ENCODE measurements around the gene LRRC45. TPM values are rescaled to one million over a fixed set of nuclear protein-coding genes. Genes with fewer than 3 reads are reported as not detected.

LRRC45 gene
- total and polyA plus RNA-seq, 2 donors (not counting 3 experiments of a cell fraction or from before 2014, with no cell fraction given): 7.6 to 22.9 TPM

- ChIA-PET POLR2A (no interaction called here), CTCF (interaction anchor here (0.8 to 3.8 kb wide), 4 partner anchors 13 to 56 kb away, joined by 3 to 19 read pairs (median 12); partner anchors contain the start of genes DCXR and RAC3)
- no peak overlapping the region for H3K27ac ChIP-seq (ENCODE audit: insufficient read depth, low read depth, low read length)
- no peaks in the 10 kb centered on the region for H3K27me3 ChIP-seq (ENCODE audit: control insufficient read depth in 2 of 2, insufficient read depth in 2 of 2, low read length in 2 of 2)
- no peaks in the 10 kb centered on the region for H3K9me3 ChIP-seq (replicated peaks; ENCODE audit: control insufficient read depth, insufficient read depth, low read length)
- H3K9ac ChIP-seq (replicated peaks; ENCODE audit: extremely low read depth, insufficient read depth, low read length): no peak overlapping the region
- H3K36me3 ChIP-seq (ENCODE audit: control insufficient read depth in 2 of 2, extremely low read depth in 1 of 2, insufficient read depth in 2 of 2, low read length in 2 of 2): peaks cover 7 to 23% of the 10 kb centered on the region in 2 experiments
- no peak for TF ChIP-seq EZH2 (IDR thresholded peaks at IDR 0.05; ENCODE audit: borderline replicate concordance, low read depth, low read length, severe bottlenecking)
- TF ChIP-seq POLR2A (IDR thresholded peaks at IDR 0.05; ENCODE audit: low read depth, low read length): no peak
- TF ChIP-seq MYC (IDR thresholded peaks at IDR 0.05; ENCODE audit: low read depth, low read length): no peak
- no peak for TF ChIP-seq POLR2AphosphoS5 (IDR thresholded peaks at IDR 0.05; ENCODE audit: insufficient read depth, low read depth, low read length)
- intact Hi-C loops (cut with micrococcal nuclease) (no loop called here), dilution Hi-C loops (cut with MboI; ENCODE audit: extremely low pct_ligation_motif_present, low sequenced_read_pairs) (no loop called here)
- H3K4me3 ChIP-seq (replicated peaks in 1 of 3; ENCODE audit: insufficient read depth in 1 of 3, low read depth in 1 of 3, low read length in 3 of 3): peak overlapping the region; percentile 16 to 76 (median 36)
- peaks cover 11% of the 10 kb centered on the region for H3K4me1 ChIP-seq (ENCODE audit: control insufficient read depth, extremely low read depth, insufficient read depth, low read length)
- peak overlapping the region; percentile 30 for H3K4me2 ChIP-seq (ENCODE audit: insufficient read depth, low read length)
- FAIRE-seq (no peak), DNase-seq (ENCODE audit: low read depth, low spot score) (no peak)
- H3K79me2 ChIP-seq (ENCODE audit: control insufficient read depth, insufficient read depth, low read length): peaks cover 11% of the 10 kb centered on the region
- no peaks in the 10 kb centered on the region for H4K20me1 ChIP-seq (replicated peaks; ENCODE audit: control insufficient read depth, extremely low read depth, insufficient read depth, low read length)
- TSS peak; percentile 46 for BruUV-seq (replicated peaks)
- no peaks in the 10 kb centered on the region for H3K9me1 ChIP-seq (replicated peaks; ENCODE audit: control insufficient read depth, extremely low read depth, insufficient read depth, low read length)
- H2AFZ ChIP-seq (ENCODE audit: low read depth, low read length): peak overlapping the region; percentile 19
These were observed 27.9 kb downstream of the LRRC45 start for GRCh38 chr17:82050761-82051641.

GRCh38 chr17:82051776-82052637, 28.9 kb downstream of the LRRC45 start, which contains the start of the genes GPS1 and RFNG:
Gene GPS1 (plus strand): TSS chr17:82051898. CDS start chr17:82051932, 34 bp downstream.
Gene RFNG (minus strand): TSS chr17:82051811. CDS start chr17:82051766, 45 bp downstream.
- Histone ChIP-seq H4K20me1 (replicated peaks; ENCODE audit: control insufficient read depth, extremely low read depth, insufficient read depth, low read length) (no peaks in the 10 kb centered on the region), H3K4me3 (replicated peaks in 1 of 3; ENCODE audit: insufficient read depth in 1 of 3, low read depth in 1 of 3, low read length in 3 of 3) (peak within 1 kb of the TSS; percentile 65 to 89 (median 76)), H2AFZ (ENCODE audit: low read depth, low read length) (peak within 1 kb of the TSS; percentile 54), H3K4me2 (ENCODE audit: insufficient read depth, low read length) (peak within 1 kb of the TSS; percentile 78), H3K9me1 (replicated peaks; ENCODE audit: control insufficient read depth, extremely low read depth, insufficient read depth, low read length) (no peaks in the 10 kb centered on the region), H3K36me3 (ENCODE audit: control insufficient read depth in 2 of 2, extremely low read depth in 1 of 2, insufficient read depth in 2 of 2, low read length in 2 of 2) (peaks cover 12 to 31% of the 10 kb centered on the region in 2 experiments), H3K79me2 (ENCODE audit: control insufficient read depth, insufficient read depth, low read length) (peaks cover 11% of the 10 kb centered on the region), H3K9me3 (replicated peaks; ENCODE audit: control insufficient read depth, insufficient read depth, low read length) (no peaks in the 10 kb centered on the region), H3K9ac (replicated peaks; ENCODE audit: extremely low read depth, insufficient read depth, low read length) (peak within 1 kb of the TSS; percentile 61), H3K27ac (ENCODE audit: insufficient read depth, low read depth, low read length) (no peak within 1 kb of the TSS), H3K4me1 (ENCODE audit: control insufficient read depth, extremely low read depth, insufficient read depth, low read length) (peaks cover 11% of the 10 kb centered on the region), H3K27me3 (ENCODE audit: control insufficient read depth in 2 of 2, insufficient read depth in 2 of 2, low read length in 2 of 2) (no peaks in the 10 kb centered on the region)
- ChIA-PET CTCF (interaction anchor here (1.0 to 3.8 kb wide), 3 partner anchors 14 to 92 kb away, joined by 5 to 19 read pairs (median 18); partner anchors contain the start of genes DCXR and RAC3), POLR2A (no interaction called here)
- DNase-seq (ENCODE audit: low read depth, low spot score) (peak; percentile 33), FAIRE-seq (peak; percentile 63)
- dilution Hi-C loops (cut with MboI; ENCODE audit: extremely low pct_ligation_motif_present, low sequenced_read_pairs): no loop called here
- intact Hi-C loops (cut with micrococcal nuclease): loop anchor here (2.0 kb wide), 1 partner anchor 15 kb away; the partner anchor contains the start of gene DCXR
- TF ChIP-seq FOS (IDR thresholded peaks at IDR 0.05; ENCODE audit: borderline replicate concordance, insufficient read depth, low read length) (no peak), JUN (IDR thresholded peaks at IDR 0.05; ENCODE audit: borderline replicate concordance, insufficient read depth, insufficient read length, low read depth) (no peak), MYC (IDR thresholded peaks at IDR 0.05; ENCODE audit: low read depth, low read length) (no peak), CTCF (IDR thresholded peaks at IDR 0.05; ENCODE audit: extremely low read depth in 1 of 2, insufficient read depth in 1 of 2, low read depth in 1 of 2, low read length in 2 of 2) (no peak), POLR2AphosphoS5 (IDR thresholded peaks at IDR 0.05; ENCODE audit: insufficient read depth, low read depth, low read length) (peak; percentile 44), EZH2 (IDR thresholded peaks at IDR 0.05; ENCODE audit: borderline replicate concordance, low read depth, low read length, severe bottlenecking) (no peak), GATA2 (IDR thresholded peaks at IDR 0.05; ENCODE audit: insufficient read depth, insufficient read length, low read depth, low read length) (no peak)
- BruUV-seq (replicated peaks): TSS peak; percentile 18

Data from endothelial cell of umbilical vein (primary cell).